Choroid plexus epithelial cell (primary cell): ENCODE data around the gene CNOT3.

Source experiments
- DNase-seq: peaks from one replicate; pipeline ENCODE4 v3.0.0-alpha.2; 2010; ENCODE audit warnings: low read depth
- H3K4me3 ChIP-seq: 2 replicates; pipeline ENCODE4 v1.5.1; 2011; ENCODE audit warnings: low read depth, mild to moderate bottlenecking, control low read depth, low read length, moderate library complexity
- CTCF ChIP-seq: conservative IDR thresholded peaks from 2 replicates; pipeline ENCODE4 v1.5.1; 2011; ENCODE audit warnings: low read depth, mild to moderate bottlenecking, control low read depth, inconsistent platforms, low read length, moderate library complexity

Gene CNOT3

GRCh38 chr19:54172471-54173358 is 35.2 kb downstream of the CNOT3 start, which contains the start of gene TMC4:
TSS of gene TMC4 (minus strand) at chr19:54173160. CDS start at chr19:54173117, 43 bp downstream.
- DNase-seq, result peak; percentile 28
- H3K4me3 ChIP-seq, result no peak within 1 kb of the TSS
- no peak for TF ChIP-seq CTCF

GRCh38 chr19:54173359-54173699 is 35.8 kb downstream of the CNOT3 start:
- no peak for DNase-seq
- no peak overlapping the region for H3K4me3 ChIP-seq
- TF ChIP-seq CTCF, result no peak

- H3K4me3 ChIP-seq, result no peak overlapping the region
- no peak for TF ChIP-seq CTCF
- DNase-seq, result no peak
These were observed 36.6 kb downstream of the CNOT3 start for GRCh38 chr19:54173951-54174834.

GRCh38 chr19:54178581-54179261 is 41.2 kb downstream of the CNOT3 start:
- H3K4me3 ChIP-seq, result no peak overlapping the region
- no peak for TF ChIP-seq CTCF
- no peak for DNase-seq

- no peak for DNase-seq
- H3K4me3 ChIP-seq, result no peak overlapping the region
- TF ChIP-seq CTCF, result no peak
These were observed 41.8 kb downstream of the CNOT3 start for GRCh38 chr19:54179262-54179852.

- DNase-seq, result peak; percentile 88
- no peak overlapping the region for H3K4me3 ChIP-seq
- TF ChIP-seq CTCF, result peak; percentile 73
These were observed 42.4 kb downstream of the CNOT3 start for GRCh38 chr19:54179921-54180461.
